ENCODE data around the gene RPH3AL.

The RPH3AL gene

DNA sequence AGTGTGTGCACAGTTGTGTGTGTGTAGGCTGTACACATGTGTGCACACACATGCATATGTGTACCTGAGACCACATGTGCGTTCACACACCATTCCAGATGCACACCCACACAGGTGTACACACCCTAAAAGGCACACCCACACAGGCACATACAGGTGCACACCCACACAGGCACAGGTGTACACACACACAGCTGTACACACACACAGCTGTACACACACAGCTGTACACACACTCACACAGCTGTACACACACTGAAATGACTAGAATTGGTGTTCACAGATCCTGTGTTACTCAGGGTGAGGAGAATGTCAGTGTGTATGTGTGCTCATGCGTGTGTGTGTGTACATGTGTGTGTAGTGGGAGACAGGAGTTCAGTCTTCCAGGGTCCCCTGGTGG is 155.3 kb downstream of the RPH3AL start:
- no peak overlapping the region for H3K4me3 ChIP-seq (ENCODE audit: low read depth, low read length)
- TF ChIP-seq, protein P1, sequence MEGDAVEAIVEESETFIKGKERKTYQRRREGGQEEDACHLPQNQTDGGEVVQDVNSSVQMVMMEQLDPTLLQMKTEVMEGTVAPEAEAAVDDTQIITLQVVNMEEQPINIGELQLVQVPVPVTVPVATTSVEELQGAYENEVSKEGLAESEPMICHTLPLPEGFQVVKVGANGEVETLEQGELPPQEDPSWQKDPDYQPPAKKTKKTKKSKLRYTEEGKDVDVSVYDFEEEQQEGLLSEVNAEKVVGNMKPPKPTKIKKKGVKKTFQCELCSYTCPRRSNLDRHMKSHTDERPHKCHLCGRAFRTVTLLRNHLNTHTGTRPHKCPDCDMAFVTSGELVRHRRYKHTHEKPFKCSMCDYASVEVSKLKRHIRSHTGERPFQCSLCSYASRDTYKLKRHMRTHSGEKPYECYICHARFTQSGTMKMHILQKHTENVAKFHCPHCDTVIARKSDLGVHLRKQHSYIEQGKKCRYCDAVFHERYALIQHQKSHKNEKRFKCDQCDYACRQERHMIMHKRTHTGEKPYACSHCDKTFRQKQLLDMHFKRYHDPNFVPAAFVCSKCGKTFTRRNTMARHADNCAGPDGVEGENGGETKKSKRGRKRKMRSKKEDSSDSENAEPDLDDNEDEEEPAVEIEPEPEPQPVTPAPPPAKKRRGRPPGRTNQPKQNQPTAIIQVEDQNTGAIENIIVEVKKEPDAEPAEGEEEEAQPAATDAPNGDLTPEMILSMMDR (IDR thresholded peaks at IDR 0.05; ENCODE audit: control insufficient read depth, extremely low read depth, insufficient read depth), result no peak
- DNase-seq (ENCODE audit: low read depth), result no peak

DNA sequence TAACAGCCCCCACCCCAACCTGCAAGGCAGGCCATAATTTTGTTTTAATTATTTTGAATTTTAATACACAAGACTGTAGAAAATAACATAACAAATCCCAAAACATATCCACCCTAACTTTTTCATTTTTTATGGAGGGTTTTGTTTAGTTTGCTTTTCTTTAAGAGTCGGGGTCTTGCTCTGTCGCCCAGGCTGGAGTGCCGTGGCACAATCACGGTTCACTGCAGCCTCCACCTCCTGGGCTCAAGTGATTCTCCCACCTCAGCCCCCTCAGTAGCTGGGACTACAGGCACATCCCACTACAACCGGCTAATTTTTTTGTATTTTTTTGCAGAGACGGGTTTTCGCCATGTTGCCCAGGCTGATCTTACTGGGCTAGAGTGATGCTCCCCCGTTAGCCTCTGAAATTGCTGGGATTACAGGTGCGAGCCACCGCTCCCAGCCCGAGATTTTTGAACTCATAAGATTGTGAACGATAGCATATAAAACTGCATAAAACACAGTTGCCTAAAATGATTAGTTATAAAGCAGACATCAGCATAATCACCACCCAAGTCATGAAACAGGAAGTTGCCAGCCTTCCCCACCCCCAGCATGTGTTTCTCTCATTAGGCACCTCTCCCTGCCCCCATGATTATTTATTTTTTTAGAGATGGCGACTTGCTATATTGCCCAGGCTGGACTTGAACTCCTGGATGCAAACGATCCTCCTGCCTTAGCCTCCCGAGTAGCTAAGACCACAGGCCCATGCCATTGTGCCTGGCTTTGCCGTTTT is 157.6 kb downstream of the RPH3AL start:
- DNase-seq (ENCODE audit: low read depth), result no peak
- TF ChIP-seq, protein P1 (IDR thresholded peaks at IDR 0.05; ENCODE audit: control insufficient read depth, extremely low read depth, insufficient read depth), result no peak
- H3K4me3 ChIP-seq (ENCODE audit: low read depth, low read length), result no peak overlapping the region

DNA sequence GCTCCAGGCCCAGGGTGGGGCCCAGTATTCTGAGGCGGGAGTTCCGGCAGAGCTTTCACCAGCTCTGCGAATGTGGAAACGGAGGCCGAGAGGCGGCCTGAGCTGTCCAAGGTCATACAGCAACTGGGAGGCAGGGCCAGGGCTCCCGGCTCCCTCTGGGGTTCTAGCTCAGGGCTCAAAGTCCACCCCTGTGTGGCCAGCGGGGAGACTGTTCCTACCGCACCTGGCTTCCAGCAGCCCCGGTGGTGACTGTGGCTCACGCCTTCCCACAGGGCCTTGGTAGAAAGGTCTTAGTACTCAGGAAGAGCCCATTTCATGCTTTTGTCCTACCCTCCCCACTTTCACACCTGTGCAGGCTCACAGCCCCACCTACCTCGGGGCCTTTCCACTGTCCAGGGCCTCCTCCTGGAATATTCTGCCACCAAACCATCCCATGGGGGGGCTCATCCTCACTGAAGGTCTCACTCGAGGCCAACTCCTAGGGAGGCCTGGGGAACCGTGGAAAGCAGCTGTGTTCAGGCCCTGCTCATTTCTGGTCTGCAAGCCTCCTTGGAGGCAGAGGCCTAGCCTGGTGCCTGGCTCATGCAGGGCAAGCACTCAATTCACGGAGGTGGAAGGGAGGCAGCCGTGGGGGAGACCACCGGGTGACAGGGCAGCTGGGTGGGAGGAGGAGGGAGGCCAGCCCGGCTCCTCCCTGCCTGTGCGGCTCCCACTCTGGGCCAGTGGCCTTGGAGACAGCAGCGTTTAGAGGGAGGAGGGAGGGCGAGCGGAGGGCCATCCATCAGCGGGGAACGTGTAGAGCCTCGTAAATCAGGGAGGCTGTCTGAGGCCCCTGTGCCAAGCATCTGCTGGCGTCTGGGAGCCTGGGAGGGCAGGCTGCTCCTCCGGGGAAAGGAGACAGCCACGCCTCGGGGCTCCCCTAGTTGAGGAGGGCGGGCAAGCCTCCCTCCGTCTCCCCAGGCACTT is 158.5 kb downstream of the RPH3AL start:
- DNase-seq (ENCODE audit: low read depth), result no peak
- TF ChIP-seq, protein P1 (IDR thresholded peaks at IDR 0.05; ENCODE audit: control insufficient read depth, extremely low read depth, insufficient read depth), result no peak
- H3K4me3 ChIP-seq (ENCODE audit: low read depth, low read length), result no peak overlapping the region

DNA sequence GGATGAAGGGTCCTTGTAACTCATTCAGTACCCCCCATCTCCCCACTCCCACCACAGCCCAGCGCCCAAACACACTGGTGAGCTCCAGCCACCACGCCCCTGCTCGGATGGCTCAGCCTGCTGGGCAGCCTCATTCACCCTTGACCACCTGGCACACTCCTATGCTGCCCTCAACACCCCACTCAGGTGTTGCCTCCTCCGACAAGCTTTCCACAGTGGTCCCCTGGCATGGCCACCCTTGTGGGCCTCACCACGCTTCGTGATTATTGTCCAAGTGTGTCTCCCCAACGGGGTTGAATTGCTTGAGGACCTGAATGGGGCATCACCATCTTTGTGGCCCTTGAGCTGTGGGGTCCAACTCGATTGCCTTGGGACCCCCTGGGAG is 159.2 kb downstream of the RPH3AL start:
- TF ChIP-seq, protein P1 (IDR thresholded peaks at IDR 0.05; ENCODE audit: control insufficient read depth, extremely low read depth, insufficient read depth), result no peak
- H3K4me3 ChIP-seq (ENCODE audit: low read depth, low read length), result no peak overlapping the region
- DNase-seq (ENCODE audit: low read depth), result no peak

DNA sequence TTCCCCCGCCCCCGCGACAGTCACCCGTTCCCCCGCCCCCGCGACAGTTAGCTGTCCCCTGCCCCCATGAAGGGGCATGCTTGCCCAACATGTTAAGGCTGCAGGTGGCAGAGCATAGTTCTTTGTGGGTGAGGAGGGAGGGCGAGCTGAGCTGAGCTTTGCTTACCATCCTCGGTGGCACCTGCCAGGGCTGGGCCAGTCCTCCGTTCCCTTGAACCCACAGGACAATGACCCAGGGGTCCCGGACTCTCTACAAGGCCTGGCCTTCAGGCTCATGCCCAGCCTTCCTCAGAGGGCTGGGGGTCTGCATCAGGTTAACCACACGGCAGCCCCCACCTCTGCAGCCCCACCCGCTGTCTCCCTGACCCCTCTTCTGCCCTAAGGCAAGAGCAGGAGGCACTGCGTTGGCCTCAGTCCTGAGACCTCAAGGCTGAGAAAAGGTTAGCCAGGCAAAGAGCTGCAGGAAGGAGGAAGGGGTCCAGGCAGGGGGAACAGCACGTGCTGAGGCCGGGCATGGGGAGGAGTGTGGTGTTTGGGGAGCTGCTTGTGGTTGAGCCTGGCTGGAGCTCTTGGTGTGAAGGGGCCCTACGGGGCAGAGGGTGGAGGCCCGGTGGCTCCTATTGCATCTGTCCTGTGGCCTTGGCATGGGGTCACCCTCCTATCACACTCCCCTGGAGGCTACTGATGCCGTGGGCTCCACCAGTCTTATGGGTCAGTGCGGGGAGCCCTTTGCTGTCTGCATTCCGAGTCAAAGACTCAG is 159.8 kb downstream of the RPH3AL start:
- no peak for DNase-seq (ENCODE audit: low read depth)
- TF ChIP-seq, protein P1 (IDR thresholded peaks at IDR 0.05; ENCODE audit: control insufficient read depth, extremely low read depth, insufficient read depth), result no peak
- H3K4me3 ChIP-seq (ENCODE audit: low read depth, low read length), result no peak overlapping the region

DNA sequence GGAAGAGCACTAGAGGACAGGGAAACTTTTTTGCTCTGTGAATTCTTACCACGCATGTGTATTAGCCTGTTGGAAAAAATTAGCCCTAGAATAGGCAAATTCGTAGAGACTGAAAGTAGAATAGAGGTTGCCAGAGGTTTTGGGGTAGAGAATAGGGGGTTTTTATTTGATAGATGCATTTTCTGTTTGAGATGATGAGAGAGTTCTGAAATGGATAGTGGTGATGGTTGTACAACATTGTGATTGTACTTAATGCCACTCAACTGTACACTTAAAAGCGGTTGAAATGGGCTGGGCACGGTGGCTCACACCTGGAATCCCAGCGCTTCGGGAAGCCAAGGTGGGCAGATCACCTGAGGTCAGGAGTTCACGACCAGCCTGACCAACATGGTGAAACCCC is 163.2 kb downstream of the RPH3AL start:
- TF ChIP-seq, protein P1 (IDR thresholded peaks at IDR 0.05; ENCODE audit: control insufficient read depth, extremely low read depth, insufficient read depth), result no peak
- H3K4me3 ChIP-seq (ENCODE audit: low read depth, low read length), result no peak overlapping the region
- DNase-seq (ENCODE audit: low read depth), result no peak
